Measurements from ENCODE around the gene FILIP1.

The FILIP1 gene

GRCh38 chr6:75306064-75306463 is 187.5 kb downstream of the FILIP1 start:
- DNase-seq (ENCODE audit: insufficient read length, low spot score) (no peak), FAIRE-seq (no peak)

- DNase-seq (ENCODE audit: insufficient read length, low spot score): no peak
- no peak for FAIRE-seq
These were observed 188.0 kb downstream of the FILIP1 start for GRCh38 chr6:75305573-75305972.

- DNase-seq (ENCODE audit: insufficient read length, low spot score): no peak
- no peak for FAIRE-seq
These were observed 191.3 kb downstream of the FILIP1 start for GRCh38 chr6:75302280-75302679.

- no peak for DNase-seq (ENCODE audit: insufficient read length, low spot score)
- no peak for FAIRE-seq
These were observed 192.1 kb downstream of the FILIP1 start for GRCh38 chr6:75301537-75301936.

GRCh38 chr6:75301088-75301487 is 192.5 kb downstream of the FILIP1 start:
- DNase-seq (ENCODE audit: insufficient read length, low spot score) (no peak), FAIRE-seq (peak; percentile 55)

- DNase-seq (ENCODE audit: insufficient read length, low spot score) (no peak), FAIRE-seq (no peak)
These were observed 193.1 kb downstream of the FILIP1 start for GRCh38 chr6:75300531-75300855.

GRCh38 chr6:75299801-75300530 is 193.6 kb downstream of the FILIP1 start:
- DNase-seq (ENCODE audit: insufficient read length, low spot score): no peak
- FAIRE-seq: no peak

- peak; percentile 85 for FAIRE-seq
- no peak for DNase-seq (ENCODE audit: insufficient read length, low spot score)
These were observed 196.5 kb downstream of the FILIP1 start for GRCh38 chr6:75296811-75297779.

- FAIRE-seq: no peak
These were observed 201.0 kb downstream of the FILIP1 start for GRCh38 chr6:75292555-75292954.

GRCh38 chr6:75291744-75292143 is 201.9 kb downstream of the FILIP1 start:
- DNase-seq (ENCODE audit: insufficient read length, low spot score) (no peak), FAIRE-seq (no peak)

More at GRCh38 chr6:75292555-75292954, 201.0 kb downstream of the FILIP1 start:
- DNase-seq (ENCODE audit: insufficient read length, low spot score): no peak

- no peak for DNase-seq (ENCODE audit: insufficient read length, low spot score)
These were observed 202.3 kb downstream of the FILIP1 start for GRCh38 chr6:75291331-75291730.

GRCh38 chr6:75290136-75290945 is 203.3 kb downstream of the FILIP1 start:
- DNase-seq (ENCODE audit: insufficient read length, low spot score) (no peak), FAIRE-seq (no peak)

More at GRCh38 chr6:75291331-75291730, 202.3 kb downstream of the FILIP1 start:
- no peak for FAIRE-seq

- no peak for DNase-seq (ENCODE audit: insufficient read length, low spot score)
- FAIRE-seq: no peak
These were observed 205.6 kb downstream of the FILIP1 start for GRCh38 chr6:75288023-75288422.

GRCh38 chr6:75287424-75287823 is 206.2 kb downstream of the FILIP1 start:
- peak; percentile 28 for FAIRE-seq
- DNase-seq (ENCODE audit: insufficient read length, low spot score): no peak

- DNase-seq (ENCODE audit: insufficient read length, low spot score) (no peak), FAIRE-seq (peak; percentile 61)
These were observed 206.6 kb downstream of the FILIP1 start for GRCh38 chr6:75286955-75287354.

GRCh38 chr6:75285283-75285639 is 208.3 kb downstream of the FILIP1 start:
- FAIRE-seq (no peak), DNase-seq (ENCODE audit: insufficient read length, low spot score) (no peak)

- peak; percentile 100 for FAIRE-seq
- DNase-seq (ENCODE audit: insufficient read length, low spot score): peak; percentile 64
These were observed 208.8 kb downstream of the FILIP1 start, which contains the start of gene TMEM30A for GRCh38 chr6:75284632-75285282. Gene TMEM30A (minus strand): TSS chr6:75284792. CDS start chr6:75284638, 154 bp downstream.

GRCh38 chr6:75283907-75284631 is 209.5 kb downstream of the FILIP1 start:
- no peak for DNase-seq (ENCODE audit: insufficient read length, low spot score)
- FAIRE-seq: peak; percentile 58

GRCh38 chr6:75282706-75283105 is 210.9 kb downstream of the FILIP1 start:
- FAIRE-seq: peak; percentile 23
- no peak for DNase-seq (ENCODE audit: insufficient read length, low spot score)

- DNase-seq (ENCODE audit: insufficient read length, low spot score) (no peak), FAIRE-seq (peak; percentile 73)
These were observed 211.9 kb downstream of the FILIP1 start for GRCh38 chr6:75281653-75282052.
